WTC11 (cell line): ENCODE data around the gene SLCO6A1.

Experiments
- CTCF ChIP-seq: fragments of 200-600 bp; IDR thresholded peaks from 2 replicates; pipeline ENCODE4 v1.8.0; 2022; ENCODE audit warnings: antibody characterized with exemption
- HMGXB4 ChIP-seq: sonication (generic); formaldehyde crosslinking; IDR thresholded peaks from 2 replicates; pipeline ENCODE4 v1.8.1; 2023; ENCODE audit warnings: mild to moderate bottlenecking, moderate library complexity, missing genetic modification reagents

- no peak for TF ChIP-seq HMGXB4
- TF ChIP-seq CTCF = no peak
Measured at GRCh38 chr5:102368392-102368791, 130.4 kb downstream of the SLCO6A1 start.
